GM21786 (cell line): ENCODE results near the gene MET.
"Not testable (repeated sequence)": the region's sequence is repeated elsewhere in the genome, so short reads cannot be mapped to it uniquely, and the experiment has no call there.

Experiments used
- ATAC-seq: cut with Tn5 transposase; IDR thresholded peaks from one replicate; pipeline ENCODE4 v1.9.1; 2021; ENCODE audit not compliant: unreplicated experiment

The MET gene

DNA sequence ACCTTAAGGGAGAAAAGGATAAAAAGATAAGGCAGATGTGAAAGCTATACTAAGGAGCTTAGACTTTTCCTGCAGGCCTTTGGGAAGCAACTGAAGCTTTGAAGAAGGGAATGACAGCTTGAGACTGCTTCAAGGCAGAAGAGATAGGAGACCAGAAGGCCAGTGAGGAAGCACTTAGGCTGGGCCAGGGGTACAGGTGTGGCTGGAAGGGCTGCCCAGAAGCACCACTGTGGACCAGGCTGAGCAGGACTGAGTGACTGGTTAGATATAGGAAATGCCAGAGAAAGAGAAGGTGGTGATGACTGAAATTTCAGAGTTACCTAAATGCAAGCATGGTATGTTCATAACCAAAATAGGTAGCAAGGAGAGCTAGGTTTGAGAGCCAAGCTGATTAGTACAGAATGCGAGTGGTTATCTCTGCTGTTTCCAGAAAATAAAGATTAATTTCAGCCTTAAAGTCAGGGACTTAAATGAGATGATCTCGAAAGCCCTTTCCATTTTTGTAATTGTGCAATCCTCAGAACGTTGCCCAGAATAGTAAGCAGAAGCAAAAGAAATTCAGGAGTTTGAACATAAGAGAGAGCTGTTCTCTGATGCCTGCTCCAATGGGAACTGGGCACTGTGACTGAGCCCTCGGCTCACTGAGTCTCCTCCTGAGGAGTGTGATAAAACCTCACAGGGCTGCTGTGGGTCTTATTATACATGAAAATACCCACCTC lies 54.9 kb downstream of the MET start:
- no peak for ATAC-seq

DNA sequence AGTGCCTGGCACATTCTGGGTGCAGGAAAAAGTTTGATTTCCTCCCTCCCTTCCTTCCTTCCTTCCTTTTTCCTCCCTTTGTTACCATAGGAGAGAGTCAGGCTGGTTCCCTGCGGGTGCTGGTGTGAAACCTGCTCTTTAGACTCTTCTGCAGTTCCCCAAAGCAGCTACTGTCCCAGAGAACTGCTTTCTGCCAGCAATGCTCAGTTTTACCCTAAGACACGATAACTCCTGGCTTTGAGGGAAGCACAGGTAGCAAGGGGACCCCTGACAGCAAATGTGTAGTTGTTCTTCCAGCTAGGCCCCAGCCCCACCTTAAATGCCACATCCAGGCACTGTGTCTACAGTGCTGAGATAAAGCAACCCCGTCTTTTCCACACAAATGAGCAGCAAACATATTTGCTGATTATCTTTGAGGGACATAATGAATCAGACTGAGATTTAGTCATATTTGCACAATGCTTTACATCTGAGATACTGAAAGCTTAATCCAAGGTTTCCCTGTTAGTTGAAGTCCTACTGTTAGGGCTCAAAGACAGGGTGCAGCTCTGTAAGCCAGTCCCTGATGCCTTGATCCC lies 55.5 kb downstream of the MET start:
- ATAC-seq = no peak

DNA sequence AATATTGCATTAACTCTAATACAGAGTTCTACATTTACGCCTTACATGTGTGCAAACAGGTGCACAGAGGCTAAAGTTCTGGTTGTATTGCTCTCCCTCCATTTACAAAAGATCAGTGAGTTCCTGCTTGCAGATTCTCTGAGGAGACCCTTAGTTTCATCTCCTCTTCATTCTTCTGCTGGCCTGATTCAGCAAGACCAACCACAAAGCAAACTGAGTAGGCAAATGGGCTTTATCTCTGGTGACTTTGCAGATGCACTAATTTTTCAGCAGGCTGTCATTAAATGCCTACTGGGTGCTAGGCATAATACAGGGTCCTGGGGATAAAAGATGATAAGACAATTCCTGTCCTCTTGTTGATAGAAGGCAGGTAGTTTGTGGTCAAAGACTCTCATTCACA lies 56.4 kb downstream of the MET start:
- no peak for ATAC-seq

DNA sequence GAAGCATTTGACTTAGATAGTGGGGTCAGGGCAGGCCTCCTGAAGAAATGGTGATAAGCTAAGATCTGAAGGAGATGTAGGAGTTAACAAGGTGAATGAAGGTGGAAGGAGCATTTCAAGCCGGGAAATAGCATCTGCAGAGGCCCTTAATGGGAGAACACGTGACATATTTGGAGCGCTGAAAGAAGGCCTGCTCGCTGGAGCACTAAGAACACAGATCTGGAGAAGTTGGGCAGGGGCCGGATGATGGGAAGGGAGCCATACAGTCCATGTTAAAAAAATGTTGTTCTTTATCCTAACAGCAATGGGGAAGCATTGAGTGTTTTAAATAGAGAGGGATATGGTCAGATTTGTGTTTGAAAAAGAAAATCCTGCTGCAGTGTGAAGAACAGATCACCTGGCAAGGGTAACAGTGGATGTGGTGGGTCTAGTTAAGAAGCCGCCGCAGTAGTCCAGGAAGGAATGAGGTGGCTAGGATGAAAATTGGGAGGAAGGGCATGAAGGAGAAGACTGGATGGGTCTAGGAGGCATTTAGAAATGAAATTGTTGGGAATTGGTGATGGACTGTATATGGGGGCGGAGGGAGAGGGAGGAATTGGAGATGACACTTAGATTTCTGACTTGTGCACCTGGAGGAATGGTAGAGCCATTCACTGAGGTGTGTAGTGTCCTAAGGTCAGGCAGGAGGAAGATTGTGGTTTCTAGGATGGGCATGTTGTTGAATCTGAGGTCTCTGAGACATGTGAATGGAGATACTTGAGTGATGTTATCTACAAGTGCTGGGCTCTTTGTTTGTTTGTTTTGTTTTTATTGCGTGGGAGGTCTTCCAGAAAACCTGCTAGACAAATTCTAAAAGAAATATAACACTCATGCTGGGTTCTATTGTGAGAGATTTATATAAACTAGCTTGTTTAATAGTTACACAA lies 58.4 kb downstream of the MET start:
- no peak for ATAC-seq

DNA sequence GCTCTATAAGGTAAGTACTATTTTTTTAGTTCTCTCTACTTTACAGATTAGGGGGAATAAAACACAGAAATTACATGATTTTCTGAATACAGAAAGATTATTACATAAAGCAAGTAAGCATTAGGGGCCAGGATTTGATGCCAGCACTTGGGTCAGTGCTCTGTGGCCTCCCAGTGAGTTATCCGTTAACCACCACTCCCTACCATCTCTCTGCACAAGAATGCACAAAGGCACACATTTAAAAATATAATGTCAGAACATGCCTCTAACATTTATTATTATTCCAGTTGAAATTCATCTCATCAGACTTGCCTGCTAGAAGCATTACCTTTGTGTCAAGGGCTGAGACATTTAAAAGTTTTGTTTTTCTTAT lies 59.0 kb downstream of the MET start:
- ATAC-seq = no peak

DNA sequence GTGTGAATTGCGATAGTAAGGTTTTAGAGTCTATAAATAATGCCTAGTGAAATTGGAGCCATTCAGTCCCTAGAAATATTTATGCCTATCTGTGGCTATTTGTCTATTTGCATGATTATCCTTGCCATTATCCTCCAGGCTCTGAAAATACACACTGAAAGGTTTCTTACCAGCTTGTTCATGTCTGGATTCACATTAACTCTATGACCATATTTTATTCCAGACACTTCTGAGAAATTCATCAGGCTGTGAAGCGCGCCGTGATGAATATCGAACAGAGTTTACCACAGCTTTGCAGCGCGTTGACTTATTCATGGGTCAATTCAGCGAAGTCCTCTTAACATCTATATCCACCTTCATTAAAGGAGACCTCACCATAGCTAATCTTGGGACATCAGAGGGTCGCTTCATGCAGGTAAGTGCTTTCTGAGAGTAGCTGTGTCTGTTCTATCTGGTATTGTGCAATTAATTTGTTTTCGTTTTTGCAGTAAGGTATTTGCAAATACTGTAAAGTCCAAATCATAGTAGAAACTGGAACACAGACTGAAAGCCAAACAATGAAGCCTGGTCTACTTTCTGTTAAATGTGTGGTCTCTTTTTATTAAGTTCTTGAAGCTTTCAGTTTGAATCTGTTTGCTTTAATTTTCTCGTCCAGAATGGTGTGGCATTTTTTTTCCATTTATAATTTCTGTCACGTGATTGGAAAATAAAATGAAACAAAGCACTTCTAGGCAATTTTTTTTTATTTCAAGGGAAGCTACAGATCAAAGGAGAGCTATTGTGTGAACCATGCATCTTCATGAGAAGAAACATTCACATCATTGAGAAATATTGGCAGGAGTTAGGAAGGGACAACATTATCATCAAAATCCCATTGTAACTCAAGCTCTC lies 59.7 kb downstream of the MET start:
- ATAC-seq = no peak

DNA sequence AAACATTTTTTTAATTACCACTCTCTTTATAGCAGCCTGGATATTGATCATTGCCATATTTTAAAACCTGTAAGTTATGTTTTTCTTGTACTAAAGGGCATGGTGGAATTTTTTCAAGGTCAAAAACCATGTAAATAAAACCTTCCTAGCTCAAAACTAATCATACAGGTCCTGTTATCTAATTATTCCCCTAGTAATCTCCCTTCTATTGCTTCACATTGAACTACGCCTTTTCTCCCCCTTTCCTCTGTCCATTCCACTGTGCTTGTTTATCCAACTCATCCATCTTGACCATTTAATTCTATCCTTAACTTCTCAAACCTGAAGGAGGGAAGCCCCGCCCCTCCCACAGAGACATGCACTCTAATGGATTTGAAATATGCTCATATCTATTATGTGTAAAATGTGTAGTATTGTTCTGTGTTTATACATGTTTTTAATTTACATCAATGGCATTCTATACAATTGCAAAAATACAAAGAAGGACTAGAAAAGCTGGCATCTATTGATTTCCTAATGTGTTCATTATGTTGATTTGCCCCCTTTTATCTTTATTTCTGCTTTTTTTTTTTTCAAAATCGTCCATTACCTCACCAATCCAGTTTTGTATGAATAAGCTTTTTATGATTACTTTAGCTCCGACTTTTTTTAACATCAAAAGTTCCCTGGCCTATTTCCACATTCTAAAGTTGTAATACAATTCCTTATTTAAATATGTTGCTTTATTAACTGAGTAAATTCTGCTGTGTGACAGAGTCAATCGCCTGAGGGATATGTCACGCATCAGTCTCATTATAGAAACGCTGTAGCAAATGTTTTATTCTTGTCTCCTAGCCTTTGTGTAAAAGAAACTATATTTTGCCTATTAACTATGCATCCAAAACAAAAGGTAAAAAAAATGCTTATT lies 61.0 kb downstream of the MET start:
- no peak for ATAC-seq

DNA sequence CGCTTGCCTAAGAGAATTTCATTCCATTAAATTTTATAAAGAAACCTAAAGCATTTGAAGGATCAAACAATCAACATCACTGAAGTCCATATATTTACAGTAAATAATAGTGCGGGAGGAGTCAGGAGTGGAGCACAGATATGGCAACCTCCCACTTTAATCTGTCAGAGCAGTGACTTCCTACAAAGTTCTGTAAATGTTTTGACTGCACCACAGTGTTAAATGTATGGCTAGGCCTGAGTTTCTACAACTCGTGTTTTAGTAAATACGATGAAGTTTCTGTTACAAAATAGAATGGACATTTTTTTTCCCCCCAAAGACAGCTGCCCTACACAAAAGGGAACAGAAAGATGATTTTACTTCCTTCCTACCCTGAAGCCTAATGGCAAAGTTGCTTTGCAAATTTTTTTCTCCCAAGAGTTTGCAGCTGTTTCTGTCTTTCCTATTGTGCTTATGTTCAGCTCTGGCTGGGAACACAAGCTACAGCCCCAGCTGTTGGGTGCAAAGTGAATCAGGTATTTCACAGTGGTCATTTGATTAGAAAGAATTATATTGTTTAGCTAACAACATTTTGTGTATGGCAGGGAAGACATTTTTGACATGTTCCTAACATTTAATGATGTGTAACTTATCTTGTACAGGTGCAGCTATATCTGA lies 62.1 kb downstream of the MET start:
- no peak for ATAC-seq

DNA sequence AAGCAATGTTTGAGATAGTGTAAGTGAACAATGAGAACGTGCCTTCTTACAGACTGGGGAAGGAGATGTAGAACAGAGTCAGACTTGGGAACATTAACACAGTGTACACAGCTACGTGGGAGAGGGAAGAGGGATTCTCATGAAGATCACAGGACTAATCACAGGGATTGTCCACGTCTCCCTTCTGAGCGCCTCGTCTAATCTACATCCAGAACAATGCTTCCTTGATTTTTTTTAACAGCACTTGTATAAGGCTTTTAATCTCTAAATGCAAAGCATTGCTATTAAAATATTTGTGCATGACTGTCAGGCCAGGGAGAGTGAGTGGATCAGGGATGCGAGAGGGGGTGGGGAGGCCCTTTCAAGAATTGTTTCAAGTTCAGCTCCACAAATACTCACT lies 62.7 kb downstream of the MET start:
- ATAC-seq = no peak

DNA sequence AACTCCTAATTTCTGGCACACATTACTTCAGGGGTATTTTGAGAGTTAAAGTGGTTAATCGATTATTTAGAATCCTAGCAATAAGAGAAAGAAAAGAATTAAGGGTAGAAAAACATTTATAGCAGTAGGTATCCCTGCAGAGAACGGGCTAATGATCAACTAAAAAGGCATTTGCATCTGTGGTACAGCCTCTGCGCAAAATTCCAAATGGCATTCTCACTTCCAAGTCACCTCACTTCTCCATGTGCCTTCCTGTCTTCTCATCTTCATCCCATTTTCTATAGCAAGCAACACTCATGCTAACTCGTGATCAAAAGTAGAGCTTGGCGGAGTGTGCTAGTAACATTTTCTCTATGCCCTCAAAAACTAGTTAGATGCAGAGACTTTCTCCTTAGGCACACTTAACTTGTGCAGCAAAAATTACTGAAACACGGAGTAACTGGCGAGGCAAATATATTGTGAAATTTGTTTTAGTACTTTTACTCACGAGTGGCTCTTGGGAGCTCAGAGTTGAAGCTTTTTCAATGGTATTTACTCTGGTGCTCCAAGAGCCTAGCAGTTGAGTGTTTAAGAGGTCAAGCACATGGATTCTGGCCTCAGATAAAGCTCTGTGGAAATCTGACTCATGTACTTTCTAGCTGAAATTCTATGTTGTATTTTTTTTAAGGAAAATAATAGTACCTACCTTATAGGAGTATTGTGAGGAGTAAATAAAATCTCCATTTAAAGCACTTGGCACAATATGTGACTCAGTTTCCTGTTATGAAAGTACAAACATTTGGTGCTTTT lies 65.1 kb downstream of the MET start:
- ATAC-seq = no peak

DNA sequence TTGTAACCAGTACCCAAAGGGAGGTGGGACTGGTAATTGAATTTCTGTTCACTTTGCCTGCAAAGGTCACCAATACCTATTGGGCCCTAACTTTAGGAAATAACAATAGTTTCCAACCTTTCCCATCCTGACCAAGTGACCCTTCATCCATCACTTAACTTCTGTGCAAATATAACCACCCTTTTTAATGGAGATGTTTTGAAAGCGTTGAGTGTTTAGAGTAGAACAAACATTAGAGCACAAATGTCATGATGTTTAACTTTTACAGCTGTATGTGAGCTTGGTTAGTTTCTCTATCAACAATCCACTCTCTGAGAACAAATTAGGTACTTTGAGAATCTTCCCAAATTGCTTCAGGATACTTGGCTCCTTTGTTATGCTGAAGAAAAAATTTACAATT lies 66.4 kb downstream of the MET start:
- no peak for ATAC-seq

DNA sequence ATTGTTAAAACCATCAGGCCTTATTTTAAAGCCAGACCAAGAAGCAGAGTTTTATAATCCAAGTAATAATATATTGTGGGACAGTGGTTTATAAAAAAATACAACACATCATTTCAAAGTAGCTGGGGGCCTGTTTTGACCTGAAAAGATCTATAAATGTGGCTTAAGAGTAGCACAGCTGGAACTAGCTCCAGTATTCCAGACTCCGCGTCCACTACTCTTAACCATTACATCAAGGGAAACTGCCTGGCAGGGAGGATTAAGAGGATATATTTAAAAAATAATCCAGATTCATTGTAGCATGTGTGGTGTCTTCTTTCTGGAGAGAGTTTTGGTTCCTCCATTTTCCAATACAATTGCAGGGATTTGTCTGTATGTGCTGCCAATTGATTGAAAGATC lies 67.3 kb downstream of the MET start:
- ATAC-seq = no peak

DNA sequence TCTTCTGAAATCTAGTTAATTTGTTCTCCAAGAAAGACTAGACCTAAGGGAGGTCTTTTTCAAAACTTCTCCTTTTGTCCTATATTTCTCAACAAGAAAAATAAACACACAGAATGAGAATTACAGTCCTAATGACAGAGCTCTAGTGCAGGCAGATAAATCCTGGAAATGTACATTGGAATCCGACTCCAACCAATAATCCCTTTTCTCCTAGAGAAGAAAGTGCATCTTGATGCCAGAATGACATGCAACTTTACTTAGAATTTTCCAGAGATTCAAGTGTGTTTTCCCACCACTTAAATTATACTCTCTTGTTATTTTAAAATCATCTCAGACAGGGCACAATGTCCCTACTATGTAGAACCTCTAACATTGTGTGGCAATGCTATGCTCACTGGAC lies 68.2 kb downstream of the MET start:
- ATAC-seq = no peak

DNA sequence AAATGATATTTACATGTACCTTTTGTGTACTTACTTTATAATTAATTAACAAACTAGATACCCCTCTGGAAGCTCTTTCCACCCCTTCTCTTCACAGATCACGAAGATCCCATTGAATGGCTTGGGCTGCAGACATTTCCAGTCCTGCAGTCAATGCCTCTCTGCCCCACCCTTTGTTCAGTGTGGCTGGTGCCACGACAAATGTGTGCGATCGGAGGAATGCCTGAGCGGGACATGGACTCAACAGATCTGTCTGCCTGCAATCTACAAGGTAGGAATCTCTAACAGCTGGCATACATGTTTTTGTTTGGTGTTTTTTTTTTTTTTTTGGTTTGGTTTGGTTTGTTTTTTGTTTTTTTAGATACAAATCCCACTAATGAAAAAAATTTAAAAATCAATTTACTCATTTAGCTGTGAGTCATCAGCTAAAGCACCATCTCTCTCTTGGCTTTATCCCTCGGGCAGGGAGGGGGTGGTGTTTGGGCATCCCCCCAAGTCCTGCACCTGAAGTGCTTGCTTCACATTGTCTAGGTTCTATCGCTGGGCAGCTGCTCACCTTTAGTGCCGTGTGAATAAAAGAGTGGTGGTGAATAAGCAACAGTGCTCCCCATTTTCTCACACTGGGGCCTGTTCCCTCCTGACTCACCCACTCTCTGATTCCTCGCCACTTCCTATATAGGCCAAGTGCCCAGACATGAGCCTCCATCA lies 68.9 kb downstream of the MET start:
- no peak for ATAC-seq

DNA sequence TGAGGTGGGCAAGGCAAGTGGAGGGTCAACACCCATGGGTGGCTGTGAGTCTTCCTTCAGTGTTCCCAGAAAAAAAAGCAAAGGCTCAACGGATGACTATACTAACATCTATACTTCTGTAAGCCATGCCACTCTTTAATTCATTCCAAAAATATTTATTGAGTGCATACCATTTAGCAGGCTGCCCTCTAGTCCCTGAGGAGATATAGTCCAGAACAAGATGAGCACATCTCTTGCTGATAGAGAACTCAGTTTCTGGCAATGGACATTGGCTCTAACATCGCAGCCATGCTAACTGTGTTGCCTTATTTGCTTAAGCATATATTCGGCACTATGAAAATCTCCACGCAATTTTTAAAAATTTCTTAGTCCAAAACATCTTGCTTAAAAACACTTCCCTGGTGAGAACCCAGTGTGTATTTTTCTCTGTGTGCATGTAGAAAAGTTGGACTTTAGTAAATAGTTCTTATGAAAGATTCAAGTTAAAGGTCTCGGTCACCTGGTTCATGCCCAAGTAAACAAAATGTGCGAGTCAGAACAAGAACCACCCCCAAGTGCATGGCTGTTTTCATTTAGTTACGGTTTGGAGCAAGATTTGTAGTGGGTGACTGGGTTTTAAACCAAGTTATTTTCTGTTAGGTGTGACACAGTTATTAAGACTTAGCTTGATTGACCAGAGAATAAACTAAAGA lies 69.8 kb downstream of the MET start:
- no peak for ATAC-seq

DNA sequence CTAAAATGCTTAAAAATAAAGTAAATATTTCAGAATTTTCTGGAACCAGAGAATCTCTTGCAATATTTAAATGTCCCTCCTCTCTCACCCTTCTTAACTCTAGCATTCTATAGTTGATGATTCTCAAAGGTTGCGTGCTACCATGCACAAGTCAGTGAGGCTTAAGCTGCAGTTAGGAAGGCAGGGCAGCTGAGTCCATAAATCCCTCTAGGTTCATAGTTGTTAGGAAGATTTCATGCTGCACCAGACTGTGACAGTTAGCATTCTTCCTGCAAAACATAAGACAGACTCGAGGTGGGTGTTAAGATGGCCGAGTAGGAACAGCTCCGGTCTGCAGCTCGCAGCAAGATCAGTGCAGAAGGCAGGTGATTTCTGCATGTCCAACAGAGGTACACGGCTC lies 70.6 kb downstream of the MET start:
- ATAC-seq = no peak

DNA sequence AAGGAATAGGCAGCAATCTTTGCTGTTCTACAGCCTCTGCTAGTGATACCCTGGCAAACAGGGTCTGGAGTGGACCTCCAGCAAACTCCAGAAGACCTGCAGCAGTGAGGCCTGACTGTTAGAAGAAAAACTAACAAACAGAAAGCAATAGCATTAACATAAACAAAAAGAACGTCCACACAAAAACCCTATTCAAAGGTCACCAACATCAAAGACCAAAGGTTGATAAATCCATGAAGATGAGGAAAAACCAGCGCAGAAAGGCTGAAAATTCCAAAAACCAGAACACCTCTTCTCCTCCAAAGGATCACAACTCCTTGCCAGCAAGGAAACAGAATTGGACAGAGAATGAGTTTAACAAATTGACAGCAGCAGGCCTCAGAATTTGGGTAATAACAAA lies 71.8 kb downstream of the MET start:
- ATAC-seq = not testable (repeated sequence)

DNA sequence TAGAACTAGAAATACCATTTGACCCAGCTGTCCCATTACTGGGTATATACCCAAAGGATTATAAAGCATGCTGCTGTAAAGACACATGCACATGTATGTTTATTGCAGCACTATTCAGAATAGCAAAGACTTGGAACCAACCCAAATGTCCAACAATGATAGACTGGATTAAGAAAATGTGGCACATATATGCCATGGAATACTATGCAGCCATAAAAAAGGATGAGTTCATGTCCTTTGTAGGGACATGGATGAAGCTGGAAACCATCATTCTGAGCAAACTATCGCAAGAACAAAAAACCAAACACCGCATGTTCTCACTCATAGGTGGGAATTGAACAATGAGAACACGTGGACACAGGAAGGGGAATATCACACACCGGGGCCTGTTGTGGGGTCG lies 74.4 kb downstream of the MET start:
- not testable (repeated sequence) for ATAC-seq
